Neuronal stem cell (in vitro differentiated cells): ENCODE data around the gene PNMA8A.

Experiments
- DNase-seq: peaks from one replicate; pipeline ENCODE4 v3.0.0-alpha.2; 2013; ENCODE audit warnings: low spot score
- H2AFZ ChIP-seq: one replicate; pipeline ENCODE4 v1.6.1; 2013; ENCODE audit warnings: mild to moderate bottlenecking, low read length, inconsistent platforms
- H2AK5ac ChIP-seq: 2 replicates; pipeline ENCODE4 v1.6.1; 2013; ENCODE audit warnings: low read depth, mild to moderate bottlenecking, inconsistent platforms, low read length, moderate library complexity, mixed read lengths
- H2BK120ac ChIP-seq: 2 replicates; pipeline ENCODE4 v1.6.1; 2013; ENCODE audit warnings: low read depth, mild to moderate bottlenecking, inconsistent platforms, low read length, moderate library complexity, mixed read lengths
- H2BK12ac ChIP-seq: one replicate; pipeline ENCODE4 v1.6.1; 2013; ENCODE audit warnings: low read length, inconsistent platforms
- H2BK15ac ChIP-seq: 2 replicates; pipeline ENCODE4 v1.6.1; 2013; ENCODE audit warnings: mild to moderate bottlenecking, low read length, inconsistent platforms, mixed read lengths
- H2BK5ac ChIP-seq: one replicate; pipeline ENCODE4 v1.6.1; 2013; ENCODE audit warnings: inconsistent platforms, mild to moderate bottlenecking, low read length, moderate library complexity
- H3K14ac ChIP-seq: one replicate; pipeline ENCODE4 v1.6.1; 2013; ENCODE audit warnings: low read length, inconsistent platforms
- H3K18ac ChIP-seq: 2 replicates; pipeline ENCODE4 v1.6.1; 2013; ENCODE audit warnings: low read length, inconsistent platforms
- H3K23ac ChIP-seq: 2 replicates; pipeline ENCODE4 v1.6.1; 2013; ENCODE audit warnings: low read depth, mild to moderate bottlenecking, mixed read lengths, low read length, inconsistent platforms; ENCODE audit not compliant: poor library complexity
- H3K27ac ChIP-seq: replicated peaks from 3 replicates; pipeline ENCODE4 v1.5.1; 2013; ENCODE audit warnings: low read length, inconsistent platforms
- H3K27me3 ChIP-seq, 3 experiments: 2 replicates each; pipeline ENCODE4 v1.6.1; 2013; ENCODE audit warnings: low read length in 3 of 3, mild to moderate bottlenecking in 2 of 3, inconsistent platforms in 1 of 3, low read depth in 1 of 3, mixed read lengths in 1 of 3, moderate library complexity in 1 of 3; ENCODE audit not compliant: control insufficient read depth in 3 of 3, insufficient read depth in 3 of 3
- H3K36me3 ChIP-seq, 2 donors: replicated peaks in 1 of 2; 2 replicates each; pipeline ENCODE4 v1.6.1; 2013; ENCODE audit warnings: low read length in 2 of 2; ENCODE audit not compliant: control insufficient read depth in 2 of 2, insufficient read depth in 2 of 2
- H3K4ac ChIP-seq: 2 replicates; pipeline ENCODE4 v1.6.1; 2013; ENCODE audit warnings: inconsistent platforms, mild to moderate bottlenecking, low read length, moderate library complexity
- H3K4me1 ChIP-seq, 2 donors: 1 replicate in 1 of 2; 2 replicates in 1 of 2; pipeline ENCODE4 v1.6.1; 2013; ENCODE audit warnings: low read length in 2 of 2, low read depth in 1 of 2; ENCODE audit not compliant: control insufficient read depth in 2 of 2, insufficient read depth in 1 of 2
- H3K4me2 ChIP-seq: one replicate; pipeline ENCODE4 v1.6.1; 2013; ENCODE audit warnings: mild to moderate bottlenecking, low read length, inconsistent platforms; ENCODE audit not compliant: insufficient read depth, poor library complexity, severe bottlenecking
- H3K4me3 ChIP-seq, 2 donors: 2 replicates each; pipeline ENCODE4 v1.5.1; 2013; ENCODE audit warnings: low read length in 2 of 2, mild to moderate bottlenecking in 2 of 2, inconsistent platforms in 1 of 2, moderate library complexity in 1 of 2
- H3K79me1 ChIP-seq: one replicate; pipeline ENCODE4 v1.6.1; 2013; ENCODE audit warnings: low read depth, mild to moderate bottlenecking, inconsistent platforms, low read length, moderate library complexity
- H3K9ac ChIP-seq: one replicate; pipeline ENCODE4 v1.6.1; 2013; ENCODE audit warnings: mild to moderate bottlenecking, low read depth, low read length, inconsistent platforms; ENCODE audit not compliant: poor library complexity
- H3K9me3 ChIP-seq, 2 donors: replicated peaks in 1 of 2; 2 replicates each; pipeline versions ENCODE3 to v1.6.1; 2013; ENCODE audit warnings: low read length in 2 of 2, mild to moderate bottlenecking in 2 of 2, inconsistent platforms in 1 of 2, low read depth in 1 of 2, mixed read lengths in 1 of 2, moderate library complexity in 1 of 2; ENCODE audit not compliant: control insufficient read depth in 2 of 2, insufficient read depth in 1 of 2
- H4K8ac ChIP-seq: one replicate; pipeline ENCODE4 v1.6.1; 2013; ENCODE audit warnings: low read depth, mild to moderate bottlenecking, inconsistent platforms, low read length, moderate library complexity
- H4K91ac ChIP-seq: one replicate; pipeline ENCODE4 v1.6.1; 2013; ENCODE audit warnings: low read length, low read depth, mild to moderate bottlenecking, inconsistent platforms; ENCODE audit not compliant: poor library complexity
- WGBS, 2 donors: extraction: QIAGEN DNeasy Blood & Tissue Kit; methylation state at CpG; one replicate each; pipeline ENCODE4 v1.1.7; 2013; ENCODE audit warnings: missing lambda C conversion rate in 2 of 2, mixed read lengths in 1 of 2; ENCODE audit not compliant: insufficient read length in 2 of 2, insufficient replicate concordance in 1 of 2; ENCODE audit errors: extremely low coverage in 2 of 2; 5-methylcytosine and 5-hydroxymethylcytosine counted together

PNMA8A gene

DNA sequence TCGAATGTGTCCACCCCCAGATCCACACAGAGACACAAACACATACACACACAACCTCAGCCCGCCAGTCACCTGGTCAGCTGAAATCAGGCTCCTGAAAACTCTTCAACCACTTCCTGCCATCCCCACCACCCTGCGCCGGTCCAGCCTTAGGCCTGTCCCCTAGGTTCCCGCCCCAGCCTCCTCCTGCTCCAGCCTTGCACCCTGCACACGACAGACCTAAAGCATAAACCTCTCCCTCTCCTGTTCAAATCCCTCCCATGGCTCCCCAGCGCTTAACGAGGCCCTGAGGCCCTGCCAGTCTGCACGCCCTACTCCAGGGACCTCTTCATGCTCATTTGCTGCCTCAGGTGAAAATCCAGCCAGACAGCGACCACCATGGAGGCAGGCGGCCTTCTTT lies 17.2 kb upstream of the PNMA8A start:
- no peak overlapping the region for H3K4ac ChIP-seq
- H3K79me1 ChIP-seq, result no peaks in the 10 kb centered on the region
- no peak overlapping the region for H3K4me3 ChIP-seq
- peak overlapping the region; percentile 15 for H3K23ac ChIP-seq
- peaks cover 14 to 22% of the 10 kb centered on the region in 2 donors for H3K4me1 ChIP-seq
- H2BK15ac ChIP-seq, result peak overlapping the region; percentile 10
- H3K27ac ChIP-seq, result no peak overlapping the region
- no peaks in the 10 kb centered on the region for H3K36me3 ChIP-seq
- H2AK5ac ChIP-seq, result peak overlapping the region; percentile 72
- H3K18ac ChIP-seq, result peak overlapping the region; percentile 15
- no peak overlapping the region for H3K4me2 ChIP-seq
- H2AFZ ChIP-seq, result no peak overlapping the region
- no peak overlapping the region for H2BK12ac ChIP-seq
- H2BK120ac ChIP-seq, result no peak overlapping the region
- no peak overlapping the region for H2BK5ac ChIP-seq
- no peak overlapping the region for H3K9ac ChIP-seq
- WGBS, 2 donors, result no CpG with 5 or more reads among the region's 11 CpGs
- H3K27me3 ChIP-seq, result peaks cover 13 to 64% (median 33%) of the 10 kb centered on the region in 3 experiments
- no peak for DNase-seq
- no peak overlapping the region for H4K91ac ChIP-seq
- H3K9me3 ChIP-seq, result peaks cover 0 to 2% of the 10 kb centered on the region in 2 donors
- H4K8ac ChIP-seq, result no peak overlapping the region
- no peak overlapping the region for H3K14ac ChIP-seq

GRCh38 chr19:46487802-46488445 lies 16.6 kb upstream of the PNMA8A start:
- no peak overlapping the region for H3K4ac ChIP-seq
- no peak overlapping the region for H3K23ac ChIP-seq
- H3K14ac ChIP-seq, result peak overlapping the region; percentile 27
- peak; percentile 85 for DNase-seq
- H3K4me2 ChIP-seq, result peak overlapping the region; percentile 64
- H2BK120ac ChIP-seq, result peak overlapping the region; percentile 0
- peaks cover 13 to 58% (median 29%) of the 10 kb centered on the region in 3 experiments for H3K27me3 ChIP-seq
- peak overlapping the region; percentile 75 for H4K8ac ChIP-seq
- H3K9me3 ChIP-seq, result peaks cover 0 to 2% of the 10 kb centered on the region in 2 donors
- peak overlapping the region; percentile 64 for H2BK15ac ChIP-seq
- H2BK5ac ChIP-seq, result peak overlapping the region; percentile 32
- peak overlapping the region; percentile 93 for H2AFZ ChIP-seq
- H4K91ac ChIP-seq, result no peak overlapping the region
- no peak overlapping the region for H3K27ac ChIP-seq
- no peaks in the 10 kb centered on the region for H3K36me3 ChIP-seq
- peak overlapping the region; percentile 84 for H3K18ac ChIP-seq
- peak overlapping the region; percentile 26 to 34 for H3K4me3 ChIP-seq
- no peak overlapping the region for H2BK12ac ChIP-seq
- WGBS, 2 donors, result no CpG with 5 or more reads among the region's 38 CpGs
- H3K79me1 ChIP-seq, result no peaks in the 10 kb centered on the region
- no peak overlapping the region for H2AK5ac ChIP-seq
- H3K4me1 ChIP-seq, result peaks cover 14 to 22% of the 10 kb centered on the region in 2 donors
- H3K9ac ChIP-seq, result no peak overlapping the region

DNA sequence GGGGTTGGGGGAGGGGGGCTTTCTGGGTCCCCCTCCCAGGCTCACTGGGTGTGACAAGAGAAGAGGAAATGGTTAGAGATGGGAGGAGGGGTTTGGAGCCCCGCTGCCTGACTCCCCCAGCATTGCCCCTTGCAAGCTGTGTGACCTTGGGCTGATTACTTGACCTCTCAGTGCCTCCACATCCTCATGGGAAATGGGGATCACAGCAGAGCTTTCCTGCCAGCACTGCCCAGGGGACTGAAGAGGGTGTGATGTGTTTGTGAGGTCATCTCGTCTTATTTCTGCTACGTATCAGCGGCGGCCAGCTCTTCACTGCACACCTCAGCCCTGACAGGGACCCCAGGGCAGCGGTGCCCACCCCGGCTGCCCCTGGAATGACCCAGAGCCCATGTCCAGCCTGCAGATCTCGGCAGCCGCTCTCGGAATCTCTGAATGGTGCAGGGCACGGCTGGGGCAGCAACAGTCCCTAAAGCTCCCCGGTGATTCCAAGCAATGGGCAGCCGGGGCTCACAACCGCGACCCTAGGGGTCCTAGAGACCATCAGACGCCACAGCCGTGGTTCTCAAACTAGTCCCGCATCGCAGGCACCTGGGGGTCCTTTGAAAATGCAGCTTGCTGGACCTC lies 15.9 kb upstream of the PNMA8A start:
- Histone ChIP-seq H2AK5ac (no peak overlapping the region), H3K4ac (no peak overlapping the region), H2BK15ac (peak overlapping the region; percentile 64), H3K4me2 (peak overlapping the region; percentile 64), H3K4me3 (peak overlapping the region; percentile 26 to 34), H2AFZ (peak overlapping the region; percentile 93), H3K23ac (no peak overlapping the region), H3K14ac (peak overlapping the region; percentile 27), H4K8ac (peak overlapping the region; percentile 75), H3K27me3 (peaks cover 13 to 52% (median 23%) of the 10 kb centered on the region in 3 experiments), H3K36me3 (no peaks in the 10 kb centered on the region), H3K18ac (peak overlapping the region; percentile 84), H4K91ac (no peak overlapping the region), H2BK120ac (peak overlapping the region; percentile 0), H2BK5ac (peak overlapping the region; percentile 32), H3K9ac (no peak overlapping the region), H3K79me1 (no peaks in the 10 kb centered on the region), H2BK12ac (no peak overlapping the region), H3K9me3 (peaks cover 0 to 2% of the 10 kb centered on the region in 2 donors), H3K4me1 (peaks cover 12 to 17% of the 10 kb centered on the region in 2 donors), H3K27ac (no peak overlapping the region)
- WGBS, 2 donors, result no CpG with 5 or more reads among the region's 19 CpGs
- no peak for DNase-seq

- Histone ChIP-seq H3K4me1 (peaks cover 12 to 24% of the 10 kb centered on the region in 2 donors), H3K4me2 (no peak overlapping the region), H3K14ac (no peak overlapping the region), H2AK5ac (no peak overlapping the region), H4K8ac (no peak overlapping the region), H3K27me3 (peaks cover 13 to 42% (median 15%) of the 10 kb centered on the region in 3 experiments), H3K27ac (no peak overlapping the region), H3K18ac (no peak overlapping the region), H4K91ac (no peak overlapping the region), H3K79me1 (no peaks in the 10 kb centered on the region), H2AFZ (no peak overlapping the region), H3K9ac (no peak overlapping the region), H2BK120ac (no peak overlapping the region), H2BK5ac (no peak overlapping the region), H3K9me3 (no peaks in the 10 kb centered on the region), H2BK12ac (no peak overlapping the region), H3K4me3 (no peak overlapping the region), H3K4ac (no peak overlapping the region), H3K36me3 (no peaks in the 10 kb centered on the region), H2BK15ac (no peak overlapping the region), H3K23ac (no peak overlapping the region)
- DNase-seq, result no peak
- no CpG with 5 or more reads among the region's 3 CpGs for WGBS, 2 donors
These were observed 15.0 kb upstream of the PNMA8A start for GRCh38 chr19:46486358-46486757.
